ENCODE results near the gene CR1. TPM values are rescaled to one million over a fixed set of nuclear protein-coding genes. Genes with fewer than 3 reads are reported as not detected.
"Not testable (repeated sequence)": the region's sequence is repeated elsewhere in the genome, so short reads cannot be mapped to it uniquely, and the experiment has no call there.

The CR1 gene
- polyA plus RNA-seq, 3 donors = 0.44 to 5.0 (median 3.6) TPM

DNA sequence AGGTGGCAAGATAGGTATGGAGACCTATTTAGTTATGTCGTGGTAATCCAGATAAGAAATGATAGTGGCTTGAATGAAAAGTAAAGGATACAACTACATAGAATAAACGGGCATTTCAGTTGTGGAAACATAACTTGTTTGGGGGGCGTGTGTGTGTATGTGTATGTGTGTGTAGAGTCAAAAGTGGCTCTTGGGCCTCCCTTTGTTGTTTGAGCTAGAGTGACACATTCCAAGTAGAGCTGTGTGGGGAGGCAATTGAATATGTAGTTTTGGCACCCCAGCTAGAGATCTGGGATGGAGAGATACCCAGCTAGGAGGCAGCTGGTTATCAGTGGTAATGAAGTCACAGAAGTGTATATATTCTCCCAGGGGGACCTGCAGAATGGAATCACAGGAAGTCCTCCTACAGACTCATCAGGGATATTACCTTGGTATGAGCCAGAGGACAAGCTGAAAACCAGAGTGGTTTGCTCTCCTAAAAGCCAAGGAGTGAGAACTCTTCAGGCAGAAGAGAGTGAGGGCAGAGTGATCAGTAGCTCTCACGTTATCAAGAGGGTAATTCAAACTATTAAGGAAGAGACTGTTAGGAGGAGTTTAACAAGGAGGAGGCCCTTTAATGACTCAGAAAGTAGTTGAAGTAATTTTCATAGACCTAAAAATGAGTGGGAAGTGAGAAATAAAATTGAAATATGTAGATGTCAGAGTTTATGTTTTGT, 154.1 kb downstream of the CR1 start:
- 75 to 81% (median 80%) methylated on average over 4 of the region's 4 CpGs for WGBS, 3 donors

DNA sequence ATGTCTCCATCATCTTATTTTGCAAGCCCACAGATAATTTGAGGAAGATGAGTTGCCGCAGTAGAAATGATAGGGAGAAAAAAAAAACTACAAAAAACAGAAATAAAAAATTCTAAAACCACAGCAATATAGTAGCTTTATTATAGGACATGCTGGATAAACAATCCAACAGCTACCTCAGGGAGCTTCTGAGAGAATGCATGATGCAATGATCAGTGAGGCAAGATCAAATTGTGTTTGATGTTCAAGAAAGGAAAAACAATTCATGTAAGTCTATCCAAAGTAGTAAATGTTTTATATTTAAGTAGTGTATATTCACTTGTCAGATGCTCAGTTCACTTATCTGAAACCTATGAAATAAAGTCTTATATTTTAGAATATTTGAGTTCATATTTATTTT, 155.6 kb downstream of the CR1 start:
- WGBS, 3 donors = 76 to 100% (median 94%) methylated on average over 1 of the region's 1 CpG
- H3K27ac ChIP-seq (ENCODE audit: low read depth, low read length) = no peak overlapping the region

More for the DNA sequence above, 154.1 kb downstream of the CR1 start:
- H3K27ac ChIP-seq (ENCODE audit: low read depth, low read length) = no peak overlapping the region

DNA sequence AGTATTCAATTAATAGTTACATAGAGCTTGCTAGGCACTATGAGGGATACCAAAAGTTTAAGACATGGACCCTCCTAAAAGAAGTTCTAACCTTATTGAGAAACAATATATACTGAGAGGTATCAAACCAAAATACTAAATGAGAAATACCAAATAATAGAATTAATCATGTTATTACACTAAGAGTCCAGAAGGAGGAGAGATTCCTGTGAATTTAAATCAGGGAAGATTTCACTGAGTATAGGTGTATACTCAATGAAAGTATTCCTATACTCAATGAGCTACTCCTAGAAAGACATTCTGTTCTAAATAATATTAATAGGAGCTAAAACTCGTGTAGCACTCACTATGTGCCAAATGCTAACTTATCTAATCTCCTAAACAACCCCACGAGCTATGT, 158.4 kb downstream of the CR1 start:
- H3K27ac ChIP-seq (ENCODE audit: low read depth, low read length) = no peak overlapping the region
- WGBS, 3 donors = 26 to 59% (median 55%) methylated on average over 2 of the region's 2 CpGs

DNA sequence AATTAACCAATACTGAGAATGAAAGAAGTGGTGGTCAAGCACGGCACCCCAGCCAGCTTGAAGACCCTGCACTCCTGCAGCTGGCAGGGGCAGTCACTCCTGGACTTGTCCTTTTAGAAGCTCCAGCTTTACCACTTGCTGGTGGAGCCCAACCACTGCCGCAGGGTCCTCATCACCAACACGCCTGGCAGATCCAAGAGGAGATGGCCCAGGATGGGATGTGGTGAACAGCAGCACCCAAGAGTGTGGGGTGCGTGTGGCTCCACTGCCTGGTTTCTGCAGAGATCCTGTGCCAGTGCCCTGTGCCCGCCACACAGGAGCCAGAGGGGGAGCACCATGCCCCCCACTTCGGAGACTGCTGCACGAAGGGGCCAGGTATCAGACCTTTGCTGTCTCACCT, 162.5 kb downstream of the CR1 start:
- 63 to 85% (median 83%) methylated on average over 7 of the region's 7 CpGs for WGBS, 3 donors

DNA sequence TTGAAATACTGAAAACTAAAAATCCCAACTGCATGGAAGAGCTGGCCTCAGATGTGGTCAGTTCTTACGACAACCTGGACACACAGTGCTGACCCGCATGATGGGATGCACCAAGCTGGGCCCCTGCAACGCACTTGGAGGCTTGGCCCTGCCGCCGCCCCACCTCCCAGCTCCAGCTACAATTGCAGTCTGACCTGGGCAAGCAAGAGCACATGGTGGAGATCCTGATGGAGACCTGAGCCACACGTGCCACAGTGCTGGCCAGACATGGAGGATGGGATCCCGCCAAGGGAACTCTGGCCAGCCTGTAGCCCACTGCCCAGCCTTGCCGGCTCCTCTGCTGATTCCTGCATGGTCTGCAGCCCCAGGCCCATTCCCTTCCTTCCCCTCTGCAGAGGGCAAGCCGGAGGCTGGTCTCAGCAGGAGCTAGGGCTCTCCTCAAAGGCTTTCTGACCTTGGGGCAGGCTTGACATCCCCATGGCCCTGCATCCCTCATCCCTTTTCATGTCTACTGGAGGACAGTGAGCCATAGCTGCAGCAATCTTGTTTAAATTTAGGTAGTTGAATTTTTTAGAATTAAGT, 163.0 kb downstream of the CR1 start:
- WGBS, 3 donors = 84 to 87% (median 87%) methylated on average over 9 of the region's 9 CpGs
- no peak overlapping the region for H3K27ac ChIP-seq (ENCODE audit: low read depth, low read length)

More for the DNA sequence above, 162.5 kb downstream of the CR1 start:
- H3K27ac ChIP-seq (ENCODE audit: low read depth, low read length) = no peak overlapping the region

DNA sequence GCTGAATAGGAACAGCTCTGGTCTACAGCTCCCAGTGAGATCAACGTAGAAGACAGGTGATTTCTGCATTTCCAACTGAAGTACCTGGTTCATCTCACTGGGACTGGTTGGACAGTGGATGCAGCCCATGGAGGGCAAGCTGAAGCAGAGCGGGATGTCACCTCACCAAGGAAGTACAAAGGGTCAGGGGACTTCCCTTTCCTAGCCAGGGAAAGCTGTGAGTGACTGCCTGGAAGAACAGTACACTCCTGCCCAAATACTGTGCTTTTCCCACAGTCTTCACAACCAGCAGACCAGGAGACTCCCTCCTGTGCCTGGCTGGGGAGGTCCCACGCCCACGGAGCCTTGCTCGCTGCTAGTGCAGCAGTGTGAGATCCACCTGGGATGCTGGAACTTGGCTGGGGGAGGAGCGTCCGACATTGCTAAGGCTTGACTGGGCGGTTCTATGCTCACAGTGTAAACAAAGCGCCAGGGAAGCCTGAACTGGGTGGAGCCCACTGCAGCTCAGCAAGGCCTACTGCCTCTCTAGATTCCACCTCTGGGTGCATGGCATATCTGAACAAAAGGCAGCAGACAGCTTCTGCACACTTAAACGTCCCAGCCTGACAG, 163.7 kb downstream of the CR1 start:
- no peak overlapping the region for H3K27ac ChIP-seq (ENCODE audit: low read depth, low read length)
- WGBS, 3 donors = 69 to 70% (median 69%) methylated on average over 10 of the region's 10 CpGs

DNA sequence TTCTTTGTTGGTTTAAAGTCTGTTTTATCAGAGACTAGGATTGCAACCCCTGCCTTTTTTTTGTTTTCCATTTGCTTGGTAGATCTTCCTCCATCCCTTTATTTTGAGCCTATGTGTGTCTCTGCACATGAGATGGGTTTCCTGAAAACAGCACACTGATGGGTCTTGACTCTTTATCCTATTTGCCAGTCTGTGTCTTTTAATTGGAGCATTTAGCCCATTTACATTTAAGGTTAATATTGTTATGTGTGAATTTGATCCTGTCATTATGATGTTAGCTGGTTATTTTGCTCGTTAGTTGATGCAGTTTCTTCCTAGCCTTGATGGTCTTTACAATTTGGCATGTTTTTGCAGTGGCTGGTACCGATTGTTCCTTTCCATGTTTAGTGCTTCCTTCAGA, 165.5 kb downstream of the CR1 start:
- H3K27ac ChIP-seq (ENCODE audit: low read depth, low read length) = not testable (repeated sequence)
- WGBS, 3 donors = 100% methylated on average over 1 of the region's 2 CpGs

DNA sequence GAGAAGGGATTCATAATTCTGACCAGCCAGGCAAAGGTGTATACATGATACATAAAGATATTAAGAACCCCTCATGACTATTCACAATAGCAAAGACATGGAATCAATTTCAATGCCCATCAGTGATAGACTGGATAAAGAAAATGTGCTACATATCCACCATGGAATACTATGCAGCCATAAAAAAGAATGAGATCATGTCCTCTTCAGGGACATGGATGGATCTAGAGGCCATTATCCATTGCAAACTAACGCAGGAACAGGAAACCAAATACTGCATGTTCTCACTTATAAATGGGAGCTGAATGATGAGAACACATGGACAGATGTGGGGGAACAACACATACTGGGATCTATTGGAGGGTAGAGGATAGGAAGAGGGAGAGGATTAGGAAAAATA, 170.4 kb downstream of the CR1 start:
- no peak overlapping the region for H3K27ac ChIP-seq (ENCODE audit: low read depth, low read length)
- WGBS, 3 donors = 85 to 90% (median 87%) methylated on average over 1 of the region's 1 CpG

DNA sequence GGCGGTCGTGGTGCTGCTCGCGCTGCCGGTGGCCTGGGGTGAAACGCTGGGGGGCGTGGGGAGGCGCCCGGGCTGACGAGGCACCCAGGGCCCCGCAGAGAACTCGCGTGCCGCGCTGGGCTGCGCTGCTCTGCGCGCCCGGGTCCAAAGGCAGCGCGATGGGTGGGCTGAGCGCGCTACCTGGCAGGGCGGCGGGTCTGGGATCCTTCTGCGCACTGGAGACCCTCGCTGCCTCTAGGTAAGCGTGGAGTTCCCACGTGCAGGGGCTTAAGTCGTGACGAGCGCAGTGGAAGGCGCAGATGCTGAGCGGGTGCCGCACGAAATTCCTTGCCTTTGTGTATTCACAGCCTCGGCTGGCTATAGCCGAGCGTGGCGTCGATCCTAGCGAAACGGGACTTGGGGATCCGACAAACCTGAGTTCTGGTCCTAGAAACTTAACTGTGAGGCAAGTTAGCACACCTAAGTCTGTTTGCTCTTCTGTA, 173.6 kb downstream of the CR1 start:
- H3K27ac ChIP-seq (ENCODE audit: low read depth, low read length) = no peak overlapping the region
- 2 to 8% (median 4%) methylated on average over 44 of the region's 44 CpGs for WGBS, 3 donors

DNA sequence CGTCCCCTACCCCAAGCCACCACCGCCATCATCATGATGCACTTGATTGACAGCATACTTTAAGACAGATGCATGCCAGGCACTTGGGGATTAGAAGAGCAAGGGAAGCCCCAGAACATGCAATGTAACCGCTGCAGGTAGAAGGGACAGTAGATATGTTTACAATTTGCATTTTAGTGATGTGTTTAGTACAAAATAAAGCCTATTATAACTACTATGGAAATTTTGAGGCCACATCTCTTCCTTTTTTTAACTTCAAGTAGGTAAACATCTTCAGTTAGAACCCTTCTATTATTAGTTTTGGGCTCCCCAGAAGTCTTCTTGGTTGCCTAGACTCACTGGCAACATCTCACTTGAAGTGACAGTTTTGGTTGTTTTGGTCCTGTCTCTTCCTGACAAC, 174.2 kb downstream of the CR1 start:
- no peak overlapping the region for H3K27ac ChIP-seq (ENCODE audit: low read depth, low read length)
- 61 to 85% (median 79%) methylated on average over 3 of the region's 3 CpGs for WGBS, 3 donors

DNA sequence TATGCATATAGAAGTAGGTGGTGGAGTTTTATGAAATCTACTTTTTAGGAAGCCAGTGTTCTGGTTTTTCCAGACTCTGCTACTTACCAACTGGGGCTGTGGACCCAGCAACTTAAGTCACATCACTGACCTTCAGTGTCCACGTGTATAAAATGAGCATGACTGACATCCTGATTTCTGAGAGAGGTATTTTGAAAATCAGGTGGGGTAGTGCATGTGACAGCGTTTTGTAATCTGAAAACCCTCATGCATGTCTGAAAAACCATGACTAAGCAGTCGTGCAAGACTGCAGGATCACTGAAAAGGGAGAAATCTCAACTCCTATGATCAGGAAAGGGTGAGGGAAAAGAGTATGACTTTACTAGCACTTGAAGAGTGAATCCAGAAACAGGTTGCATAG, 175.0 kb downstream of the CR1 start:
- WGBS, 3 donors = 22 to 38% (median 26%) methylated on average over 3 of the region's 3 CpGs
- no peak overlapping the region for H3K27ac ChIP-seq (ENCODE audit: low read depth, low read length)

DNA sequence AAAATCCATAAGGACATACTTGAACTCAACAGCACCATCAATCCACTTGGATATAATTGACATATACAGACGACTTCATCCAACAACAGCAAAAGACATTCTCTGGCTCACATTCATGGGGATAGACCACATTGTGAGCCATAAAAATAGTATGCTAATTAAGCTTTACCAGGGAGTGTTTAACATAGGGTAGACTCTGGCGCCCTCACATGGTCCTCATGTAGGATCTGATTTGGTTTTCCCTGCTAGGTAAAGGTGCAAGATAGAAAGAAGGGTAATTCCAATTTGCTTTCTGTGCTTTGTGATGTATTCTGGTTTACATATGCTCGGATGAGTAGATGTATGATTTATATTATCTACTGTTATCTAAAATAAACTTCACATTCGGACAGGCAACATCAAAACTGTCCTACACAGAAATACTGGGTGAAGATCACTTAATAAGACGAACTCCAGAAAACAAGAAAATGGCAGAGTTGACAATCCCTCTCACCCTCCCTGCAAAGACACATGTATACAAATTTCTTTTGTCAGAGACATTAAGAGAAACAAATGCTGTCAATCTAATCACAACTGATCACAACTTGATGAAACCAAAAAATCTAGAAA, 176.7 kb downstream of the CR1 start:
- no peak overlapping the region for H3K27ac ChIP-seq (ENCODE audit: low read depth, low read length)
- WGBS, 3 donors = 24 to 29% (median 27%) methylated on average over 5 of the region's 5 CpGs

DNA sequence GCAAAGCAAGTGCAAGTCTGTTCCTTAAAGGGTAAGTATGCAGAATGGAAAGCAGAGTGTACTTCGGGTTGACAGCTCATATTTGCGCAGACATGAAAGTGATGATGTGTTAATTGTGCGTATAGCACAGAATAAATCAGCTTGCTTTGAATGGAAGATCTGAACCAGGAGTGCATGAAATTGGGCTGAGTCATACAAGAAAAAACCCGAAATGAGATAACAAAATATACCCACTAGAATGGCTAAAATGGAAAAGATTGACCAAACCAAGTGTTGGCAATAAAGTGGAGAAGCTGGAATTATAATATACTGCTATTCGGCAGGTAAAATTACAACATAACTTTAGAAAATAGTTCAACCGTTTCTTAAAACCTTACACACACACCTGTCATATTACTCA, 177.4 kb downstream of the CR1 start:
- no peak overlapping the region for H3K27ac ChIP-seq (ENCODE audit: low read depth, low read length)
- 61 to 69% (median 64%) methylated on average over 6 of the region's 6 CpGs for WGBS, 3 donors

DNA sequence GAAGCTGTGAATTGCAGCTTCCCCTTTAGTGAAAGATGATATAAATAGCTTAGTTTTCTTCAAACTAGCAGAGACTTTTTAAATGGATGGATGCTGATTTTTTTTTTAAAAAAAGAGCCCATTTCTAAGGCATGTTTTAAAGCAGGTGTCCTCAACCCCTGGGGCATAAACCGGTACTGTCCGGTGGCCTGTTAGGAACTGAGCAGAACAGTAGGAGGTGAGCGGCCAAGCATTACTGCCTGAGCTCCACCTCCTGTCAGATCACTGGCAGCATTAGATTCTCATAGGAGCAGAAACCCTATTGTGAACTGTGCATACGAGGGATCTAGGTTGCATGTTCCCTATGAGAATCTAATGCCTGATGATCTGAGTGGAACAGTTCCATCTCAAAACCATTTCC, 180.2 kb downstream of the CR1 start:
- no peak overlapping the region for H3K27ac ChIP-seq (ENCODE audit: low read depth, low read length)
- 77 to 91% (median 89%) methylated on average over 4 of the region's 4 CpGs for WGBS, 3 donors

DNA sequence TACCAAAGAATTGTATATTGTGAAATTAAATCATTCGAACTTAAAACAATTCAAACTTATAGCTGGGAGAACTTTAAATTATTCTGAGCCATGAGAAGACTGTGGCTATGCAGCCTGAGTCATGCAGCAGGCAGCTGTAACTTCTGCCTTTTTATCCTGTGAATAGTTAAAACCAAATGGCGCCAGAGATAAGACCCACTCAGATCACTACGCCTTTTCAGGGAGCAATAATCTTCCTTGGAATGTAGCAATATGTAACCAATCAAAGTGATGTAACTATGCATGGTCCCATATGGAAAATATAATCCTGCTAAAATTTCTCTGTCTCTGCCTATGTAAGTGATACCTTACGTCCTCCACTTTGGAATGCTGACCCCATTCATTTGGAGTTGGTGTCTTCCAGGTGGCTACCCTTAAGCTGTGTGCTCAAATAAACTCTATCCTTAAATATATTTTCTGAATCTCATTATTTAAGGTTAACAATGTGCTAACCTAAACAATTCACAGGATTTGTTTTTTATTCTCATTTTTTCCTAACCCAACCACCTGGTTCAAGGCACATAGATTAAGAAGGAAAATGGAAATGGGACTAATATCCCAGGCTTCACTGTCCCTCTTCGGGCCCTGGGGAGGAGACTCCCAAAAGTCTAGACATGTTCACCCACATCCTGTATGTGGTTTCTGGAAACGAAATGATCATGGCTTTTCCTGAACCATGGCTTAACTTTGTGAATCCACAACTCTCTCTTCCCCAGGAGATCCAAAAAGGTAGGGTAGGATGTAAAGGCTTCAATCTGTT, 184.8 kb downstream of the CR1 start:
- WGBS, 3 donors = 55 to 63% (median 60%) methylated on average over 6 of the region's 6 CpGs
- not testable (repeated sequence) for H3K27ac ChIP-seq (ENCODE audit: low read depth, low read length)

DNA sequence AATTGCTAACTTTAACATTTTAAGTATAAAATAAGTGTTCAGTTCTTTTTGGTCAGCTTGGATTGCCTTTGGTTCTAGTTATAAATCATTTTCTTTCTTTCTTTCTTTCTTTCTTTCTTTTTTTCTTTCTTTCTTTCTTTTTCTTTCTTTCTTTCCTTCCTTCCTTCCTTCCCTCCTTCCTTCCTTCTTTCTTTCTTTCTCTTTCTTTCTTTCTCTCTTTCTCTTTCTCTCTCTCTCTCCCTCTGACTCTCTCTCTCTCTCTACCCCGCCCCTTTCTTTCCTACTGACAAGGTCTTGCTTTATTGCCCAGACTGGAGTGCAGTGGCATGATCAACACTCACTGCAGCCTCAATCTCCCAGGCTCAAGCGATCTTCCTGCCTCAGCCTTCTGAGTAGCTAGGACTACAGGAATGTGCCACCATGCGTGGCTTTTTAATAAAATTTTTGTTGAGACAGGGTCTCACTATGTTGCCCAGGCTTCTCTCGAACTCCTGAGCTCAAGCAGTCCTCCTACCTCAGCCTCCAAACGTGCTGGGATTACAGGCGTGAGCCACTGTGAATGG, 187.0 kb downstream of the CR1 start:
- not testable (repeated sequence) for H3K27ac ChIP-seq (ENCODE audit: low read depth, low read length)
- 87 to 90% (median 87%) methylated on average over 6 of the region's 6 CpGs for WGBS, 3 donors

DNA sequence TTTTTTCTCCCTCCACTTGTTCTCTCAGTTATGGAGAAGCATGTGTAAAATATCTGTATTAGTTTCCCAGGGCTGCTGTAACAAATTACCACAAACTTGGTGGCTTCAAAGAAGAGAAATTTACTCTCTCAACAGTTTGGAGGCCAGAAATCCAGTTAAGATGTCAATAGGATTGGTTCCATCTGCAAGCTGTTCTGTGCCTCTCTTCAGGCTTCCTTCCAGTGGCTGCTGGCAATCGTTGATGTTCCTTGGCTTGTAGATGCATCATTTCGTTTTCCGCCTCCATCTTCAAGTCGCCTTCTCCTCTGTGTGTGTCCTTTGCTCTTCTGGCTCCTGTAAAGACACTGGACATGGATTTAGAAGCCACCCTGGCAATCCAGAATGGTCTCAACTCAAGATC, 194.6 kb downstream of the CR1 start:
- H3K27ac ChIP-seq (ENCODE audit: low read depth, low read length) = not testable (repeated sequence)
- 80 to 90% (median 81%) methylated on average over 4 of the region's 4 CpGs for WGBS, 3 donors

DNA sequence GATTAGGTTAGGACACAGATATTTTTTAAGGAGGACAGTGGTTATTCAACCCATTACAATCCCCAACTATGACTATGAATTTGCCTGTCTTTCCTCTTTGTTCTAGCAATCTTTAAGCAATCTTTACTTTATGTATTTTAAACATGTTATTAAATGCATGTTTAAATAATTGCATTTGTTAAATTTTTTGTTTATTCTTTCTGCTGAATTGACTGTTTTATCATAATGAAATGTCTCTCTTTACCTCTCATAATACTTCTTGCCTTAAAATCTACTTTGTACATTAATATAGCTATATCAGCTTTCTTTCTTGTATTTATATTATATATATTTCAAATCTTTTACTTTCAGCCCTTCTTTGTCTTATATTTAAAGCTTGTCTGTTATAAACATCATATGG, 195.1 kb downstream of the CR1 start:
- H3K27ac ChIP-seq (ENCODE audit: low read depth, low read length) = no peak overlapping the region

Measured in adipose tissue (tissue), 3 donors.